MM.1S (cell line): ENCODE measurements around the gene AGAP1.

ENCODE experiments used
- EZH2 ChIP-seq: fragments of 300-600 bp; sonication (generic); optimal IDR thresholded peaks from 2 replicates; pipeline ENCODE3; 2017; ENCODE audit warnings: low read depth, mild to moderate bottlenecking, antibody characterized with exemption, low read length, mixed read lengths
- EZH2phosphoT487 ChIP-seq: fragments of 300-600 bp; sonication (generic); IDR thresholded peaks from 2 replicates; pipeline ENCODE4 v1.6.1; 2018; ENCODE audit warnings: antibody characterized with exemption, low read length
- TF ChIP-seq, protein P1 (sequence below): fragments of 300-600 bp; sonication (generic); IDR thresholded peaks from 2 replicates; pipeline ENCODE4 v1.5.1; 2016; ENCODE audit warnings: antibody characterized with exemption, low read length, mixed read lengths

DNA sequence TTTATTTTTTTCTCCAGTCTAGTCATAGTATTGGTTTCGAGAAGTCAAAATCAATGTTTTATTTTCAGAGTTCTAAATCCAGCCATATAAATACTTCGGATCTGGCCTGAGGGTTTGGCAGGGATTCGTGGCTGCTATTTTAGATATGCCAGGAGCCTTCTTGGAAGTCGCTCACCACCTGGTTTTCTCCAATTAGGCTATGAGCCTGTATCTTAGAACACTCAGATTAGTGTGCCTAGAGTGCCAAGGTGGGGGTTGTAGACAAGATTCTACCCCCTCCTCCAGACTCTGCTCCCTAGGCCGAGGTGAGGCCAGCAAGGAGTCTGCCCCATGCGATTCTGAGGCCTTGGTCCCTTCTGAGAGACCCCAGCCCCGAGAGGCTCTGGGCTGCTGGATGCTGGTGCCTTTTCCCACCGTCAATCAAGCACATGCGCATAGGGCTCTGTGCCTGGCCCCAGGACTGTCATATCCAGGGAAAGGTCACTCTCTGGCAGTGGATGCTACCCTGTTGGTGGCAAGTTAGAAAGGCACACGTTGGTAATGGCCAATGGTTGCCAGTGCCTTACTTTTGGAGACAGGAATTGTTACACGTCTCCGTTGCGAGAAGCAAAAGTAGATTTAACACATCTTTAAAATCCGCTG lies 197.1 kb downstream of the AGAP1 start:
- TF ChIP-seq, protein P1, sequence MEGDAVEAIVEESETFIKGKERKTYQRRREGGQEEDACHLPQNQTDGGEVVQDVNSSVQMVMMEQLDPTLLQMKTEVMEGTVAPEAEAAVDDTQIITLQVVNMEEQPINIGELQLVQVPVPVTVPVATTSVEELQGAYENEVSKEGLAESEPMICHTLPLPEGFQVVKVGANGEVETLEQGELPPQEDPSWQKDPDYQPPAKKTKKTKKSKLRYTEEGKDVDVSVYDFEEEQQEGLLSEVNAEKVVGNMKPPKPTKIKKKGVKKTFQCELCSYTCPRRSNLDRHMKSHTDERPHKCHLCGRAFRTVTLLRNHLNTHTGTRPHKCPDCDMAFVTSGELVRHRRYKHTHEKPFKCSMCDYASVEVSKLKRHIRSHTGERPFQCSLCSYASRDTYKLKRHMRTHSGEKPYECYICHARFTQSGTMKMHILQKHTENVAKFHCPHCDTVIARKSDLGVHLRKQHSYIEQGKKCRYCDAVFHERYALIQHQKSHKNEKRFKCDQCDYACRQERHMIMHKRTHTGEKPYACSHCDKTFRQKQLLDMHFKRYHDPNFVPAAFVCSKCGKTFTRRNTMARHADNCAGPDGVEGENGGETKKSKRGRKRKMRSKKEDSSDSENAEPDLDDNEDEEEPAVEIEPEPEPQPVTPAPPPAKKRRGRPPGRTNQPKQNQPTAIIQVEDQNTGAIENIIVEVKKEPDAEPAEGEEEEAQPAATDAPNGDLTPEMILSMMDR, result no peak
- TF ChIP-seq EZH2, result no peak
- TF ChIP-seq EZH2phosphoT487, result no peak
